ENCODE data around the gene VN1R5.

DNA sequence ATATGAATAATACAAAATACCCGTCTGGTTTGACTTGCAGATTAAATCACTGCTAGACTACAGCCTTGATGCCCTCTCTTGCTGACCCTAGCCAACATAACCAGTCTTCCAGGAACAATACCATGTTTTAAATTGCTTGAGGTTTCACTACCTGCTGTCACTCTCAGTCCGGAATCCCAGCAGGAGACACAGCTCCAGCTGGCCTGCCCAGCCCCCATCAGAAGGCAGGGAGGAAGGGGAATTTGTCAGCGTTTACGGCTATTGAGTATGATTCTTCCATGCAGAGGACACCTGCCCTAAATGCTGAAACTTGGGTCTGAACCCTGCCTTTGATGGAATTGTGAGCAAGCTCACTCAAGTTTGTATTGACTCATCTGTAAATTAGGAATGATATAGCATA is 42.8 kb downstream of the VN1R5 start:
- TF ChIP-seq, protein P1, sequence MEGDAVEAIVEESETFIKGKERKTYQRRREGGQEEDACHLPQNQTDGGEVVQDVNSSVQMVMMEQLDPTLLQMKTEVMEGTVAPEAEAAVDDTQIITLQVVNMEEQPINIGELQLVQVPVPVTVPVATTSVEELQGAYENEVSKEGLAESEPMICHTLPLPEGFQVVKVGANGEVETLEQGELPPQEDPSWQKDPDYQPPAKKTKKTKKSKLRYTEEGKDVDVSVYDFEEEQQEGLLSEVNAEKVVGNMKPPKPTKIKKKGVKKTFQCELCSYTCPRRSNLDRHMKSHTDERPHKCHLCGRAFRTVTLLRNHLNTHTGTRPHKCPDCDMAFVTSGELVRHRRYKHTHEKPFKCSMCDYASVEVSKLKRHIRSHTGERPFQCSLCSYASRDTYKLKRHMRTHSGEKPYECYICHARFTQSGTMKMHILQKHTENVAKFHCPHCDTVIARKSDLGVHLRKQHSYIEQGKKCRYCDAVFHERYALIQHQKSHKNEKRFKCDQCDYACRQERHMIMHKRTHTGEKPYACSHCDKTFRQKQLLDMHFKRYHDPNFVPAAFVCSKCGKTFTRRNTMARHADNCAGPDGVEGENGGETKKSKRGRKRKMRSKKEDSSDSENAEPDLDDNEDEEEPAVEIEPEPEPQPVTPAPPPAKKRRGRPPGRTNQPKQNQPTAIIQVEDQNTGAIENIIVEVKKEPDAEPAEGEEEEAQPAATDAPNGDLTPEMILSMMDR (IDR thresholded peaks at IDR 0.05), result no peak
- TF ChIP-seq ZFX (IDR thresholded peaks at IDR 0.05; ENCODE audit: borderline replicate concordance), result no peak

All from 22Rv1 (cell line).